CD4-positive, alpha-beta T cell treated with Interleukin-12 subunit alpha and Interleukin-12 subunit beta, for 1 hour (primary cell): ENCODE measurements around the gene SURF2.
"Not testable (repeated sequence)": the region's sequence is repeated elsewhere in the genome, so short reads cannot be mapped to it uniquely, and the experiment has no call there.

Experiments used
- DNase-seq: peaks from one replicate; pipeline ENCODE4 v3.0.0-alpha.2; 2020

SURF2 gene

GRCh38 chr9:133379153-133380086 is 23.1 kb downstream of the SURF2 start:
- DNase-seq: no peak

GRCh38 chr9:133380734-133381133 is 24.4 kb downstream of the SURF2 start:
- no peak for DNase-seq

GRCh38 chr9:133382507-133383141 is 26.3 kb downstream of the SURF2 start:
- no peak for DNase-seq

GRCh38 chr9:133383438-133383837 is 27.1 kb downstream of the SURF2 start:
- DNase-seq: no peak

GRCh38 chr9:133384736-133385321 is 28.5 kb downstream of the SURF2 start:
- DNase-seq: no peak

GRCh38 chr9:133385452-133385851 is 29.1 kb downstream of the SURF2 start:
- DNase-seq: no peak

GRCh38 chr9:133386338-133386737 is 30.0 kb downstream of the SURF2 start:
- no peak for DNase-seq

GRCh38 chr9:133387680-133388079 is 31.3 kb downstream of the SURF2 start:
- DNase-seq: no peak

- no peak for DNase-seq
These were observed 32.7 kb downstream of the SURF2 start for GRCh38 chr9:133389025-133389557.

- DNase-seq: no peak
These were observed 33.2 kb downstream of the SURF2 start for GRCh38 chr9:133389562-133389961.

- no peak for DNase-seq
These were observed 34.4 kb downstream of the SURF2 start for GRCh38 chr9:133390713-133391112.

GRCh38 chr9:133391449-133391848 is 35.1 kb downstream of the SURF2 start:
- DNase-seq: not testable (repeated sequence)

- DNase-seq: not testable (repeated sequence)
These were observed 36.0 kb downstream of the SURF2 start for GRCh38 chr9:133392308-133392707.

- DNase-seq: no peak
These were observed 37.0 kb downstream of the SURF2 start for GRCh38 chr9:133393399-133393798.

GRCh38 chr9:133394687-133395271 is 38.4 kb downstream of the SURF2 start:
- no peak for DNase-seq

GRCh38 chr9:133396952-133397351 is 40.6 kb downstream of the SURF2 start:
- no peak for DNase-seq

- no peak for DNase-seq
These were observed 41.0 kb downstream of the SURF2 start for GRCh38 chr9:133397370-133397769.

GRCh38 chr9:133397895-133398294 is 41.5 kb downstream of the SURF2 start:
- no peak for DNase-seq

GRCh38 chr9:133400292-133400691 is 43.9 kb downstream of the SURF2 start:
- DNase-seq: no peak

GRCh38 chr9:133401588-133401987 is 45.2 kb downstream of the SURF2 start:
- no peak for DNase-seq

- no peak for DNase-seq
These were observed 46.3 kb downstream of the SURF2 start for GRCh38 chr9:133402689-133403088.

GRCh38 chr9:133403766-133404453 is 47.6 kb downstream of the SURF2 start:
- peak; percentile 68 for DNase-seq
